GM12892 (cell line): ENCODE data around the gene MUC12. TPM values are rescaled to one million over a fixed set of nuclear protein-coding genes. Genes with fewer than 3 reads are reported as not detected.
"Not testable (repeated sequence)": the region's sequence is repeated elsewhere in the genome, so short reads cannot be mapped to it uniquely, and the experiment has no call there.

Experiments used
- DNase-seq: peaks from one replicate; pipeline ENCODE4 v3.0.0; 2011; ENCODE audit not compliant: insufficient read length
- FAIRE-seq: peaks from 2 replicates; lab custom pipeline; 2011; peaks lifted over from hg19 to GRCh38; lab: Jason Lieb, UNC
- POLR2A ChIP-seq: IDR thresholded peaks from 2 replicates; pipeline ENCODE4 v1.6.1; 2011; ENCODE audit warnings: low read depth, low read length, control low read depth
- POLR2AphosphoS5 ChIP-seq: IDR thresholded peaks from 2 replicates; pipeline ENCODE4 v1.6.1; 2011; ENCODE audit warnings: low read depth, low read length, control low read depth
- TAF1 ChIP-seq: IDR thresholded peaks from 2 replicates; pipeline ENCODE4 v1.6.1; 2011; ENCODE audit warnings: low read depth, mild to moderate bottlenecking, control low read depth, low read length, borderline replicate concordance
- polyA plus RNA-seq: library from polyadenylated mRNA; unstranded; fragments of >200 nt; gene quantifications from one replicate; pipeline ENCODE4 v1.2.1, GENCODE V29; 2012; ENCODE audit warnings: missing spikeins, inconsistent platforms; ENCODE audit not compliant: missing spikeins

MUC12 gene, protein sequence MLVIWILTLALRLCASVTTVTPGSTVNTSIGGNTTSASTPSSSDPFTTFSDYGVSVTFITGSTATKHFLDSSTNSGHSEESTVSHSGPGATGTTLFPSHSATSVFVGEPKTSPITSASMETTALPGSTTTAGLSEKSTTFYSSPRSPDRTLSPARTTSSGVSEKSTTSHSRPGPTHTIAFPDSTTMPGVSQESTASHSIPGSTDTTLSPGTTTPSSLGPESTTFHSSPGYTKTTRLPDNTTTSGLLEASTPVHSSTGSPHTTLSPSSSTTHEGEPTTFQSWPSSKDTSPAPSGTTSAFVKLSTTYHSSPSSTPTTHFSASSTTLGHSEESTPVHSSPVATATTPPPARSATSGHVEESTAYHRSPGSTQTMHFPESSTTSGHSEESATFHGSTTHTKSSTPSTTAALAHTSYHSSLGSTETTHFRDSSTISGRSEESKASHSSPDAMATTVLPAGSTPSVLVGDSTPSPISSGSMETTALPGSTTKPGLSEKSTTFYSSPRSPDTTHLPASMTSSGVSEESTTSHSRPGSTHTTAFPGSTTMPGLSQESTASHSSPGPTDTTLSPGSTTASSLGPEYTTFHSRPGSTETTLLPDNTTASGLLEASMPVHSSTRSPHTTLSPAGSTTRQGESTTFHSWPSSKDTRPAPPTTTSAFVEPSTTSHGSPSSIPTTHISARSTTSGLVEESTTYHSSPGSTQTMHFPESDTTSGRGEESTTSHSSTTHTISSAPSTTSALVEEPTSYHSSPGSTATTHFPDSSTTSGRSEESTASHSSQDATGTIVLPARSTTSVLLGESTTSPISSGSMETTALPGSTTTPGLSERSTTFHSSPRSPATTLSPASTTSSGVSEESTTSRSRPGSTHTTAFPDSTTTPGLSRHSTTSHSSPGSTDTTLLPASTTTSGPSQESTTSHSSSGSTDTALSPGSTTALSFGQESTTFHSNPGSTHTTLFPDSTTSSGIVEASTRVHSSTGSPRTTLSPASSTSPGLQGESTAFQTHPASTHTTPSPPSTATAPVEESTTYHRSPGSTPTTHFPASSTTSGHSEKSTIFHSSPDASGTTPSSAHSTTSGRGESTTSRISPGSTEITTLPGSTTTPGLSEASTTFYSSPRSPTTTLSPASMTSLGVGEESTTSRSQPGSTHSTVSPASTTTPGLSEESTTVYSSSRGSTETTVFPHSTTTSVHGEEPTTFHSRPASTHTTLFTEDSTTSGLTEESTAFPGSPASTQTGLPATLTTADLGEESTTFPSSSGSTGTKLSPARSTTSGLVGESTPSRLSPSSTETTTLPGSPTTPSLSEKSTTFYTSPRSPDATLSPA (N-terminal part only)
- 4.1 TPM for polyA plus RNA-seq

DNA sequence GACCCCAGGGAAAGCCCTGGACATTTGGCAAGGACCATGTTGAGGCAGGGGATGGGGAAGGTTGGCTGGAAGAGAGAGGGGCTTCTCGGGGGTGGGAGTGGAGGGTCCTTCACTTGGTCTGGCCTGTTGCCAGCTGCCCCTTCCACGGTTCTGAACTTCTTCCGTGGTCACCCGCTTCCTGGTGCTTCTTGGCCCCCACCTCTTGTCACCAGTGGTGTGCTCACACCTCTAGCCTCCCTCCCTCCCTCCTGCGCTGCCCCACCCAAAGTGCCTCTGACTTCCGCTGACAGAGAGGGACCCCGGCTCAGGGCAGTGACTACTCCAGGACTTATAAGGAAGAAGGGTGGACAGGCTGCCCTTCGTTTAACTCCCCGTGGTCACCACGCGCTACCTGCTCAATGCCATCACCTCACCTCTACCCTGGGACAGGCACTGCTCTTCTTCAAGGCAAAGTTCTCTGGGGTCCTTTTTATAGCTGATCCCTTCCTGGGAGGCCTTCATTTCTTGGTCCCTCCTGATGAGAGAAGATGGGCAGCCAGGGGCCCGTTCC is at the start of gene MUC12:
Gene MUC12, plus strand, starts transcription at position 500 of the 550 bp plus-strand sequence. CDS start 58 bp downstream, outside the sequence.
- TF ChIP-seq POLR2A (no peak), POLR2AphosphoS5 (no peak), TAF1 (no peak)
- FAIRE-seq: no peak
- DNase-seq: no peak

DNA sequence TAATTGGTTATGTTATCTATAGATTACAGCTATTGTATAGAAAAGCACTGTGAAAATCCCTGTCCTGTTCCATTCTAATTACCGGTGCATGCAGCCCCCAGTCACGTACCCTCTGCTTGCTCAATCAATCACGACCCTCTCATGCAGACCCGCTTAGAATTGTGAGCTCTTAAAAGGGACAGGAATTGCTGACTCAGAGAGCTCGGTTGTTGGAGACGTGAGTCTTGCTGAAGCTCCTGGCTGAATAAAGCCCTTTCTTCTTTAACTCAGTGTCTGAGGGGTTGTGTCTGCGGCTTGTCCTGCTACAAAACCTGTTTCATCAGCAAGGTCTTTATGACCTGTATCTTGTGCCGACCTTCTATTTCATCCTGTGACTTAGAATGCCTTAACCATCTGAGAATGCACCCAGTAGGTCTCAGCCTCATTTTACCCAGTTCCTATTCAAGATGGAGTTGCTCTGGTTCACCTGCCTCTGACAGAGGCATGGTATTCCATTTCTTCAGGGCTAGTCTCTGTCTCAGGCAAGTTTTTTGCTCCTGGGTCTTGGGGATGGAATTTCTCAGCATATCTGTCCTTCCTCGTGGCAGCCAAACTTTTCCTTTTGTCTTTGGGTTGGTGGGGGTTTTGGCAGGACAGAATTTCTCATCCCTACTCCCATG is 49.5 kb upstream of the MUC12 start:
- not testable (repeated sequence) for DNase-seq, FAIRE-seq

DNA sequence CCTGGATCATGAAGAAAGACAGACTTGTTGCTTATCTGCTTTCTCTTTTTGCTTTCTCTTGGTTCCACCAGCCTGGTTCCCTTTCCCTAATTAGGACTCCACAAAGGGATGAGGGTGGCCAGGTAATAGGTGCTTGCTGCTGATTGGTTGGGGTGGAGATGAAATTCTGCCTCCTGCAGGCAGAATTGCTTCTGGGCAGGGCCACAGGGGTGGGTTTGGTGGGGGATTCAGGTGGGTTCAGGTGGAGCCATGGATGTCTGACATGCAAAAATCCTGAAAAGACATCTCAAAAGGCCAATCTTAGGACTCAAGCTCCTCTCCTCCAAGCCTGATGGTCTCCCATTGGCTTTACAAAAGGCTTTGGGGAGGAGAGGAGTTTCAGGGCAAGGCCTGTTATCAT is 48.3 kb upstream of the MUC12 start:
- DNase-seq: no peak

DNA sequence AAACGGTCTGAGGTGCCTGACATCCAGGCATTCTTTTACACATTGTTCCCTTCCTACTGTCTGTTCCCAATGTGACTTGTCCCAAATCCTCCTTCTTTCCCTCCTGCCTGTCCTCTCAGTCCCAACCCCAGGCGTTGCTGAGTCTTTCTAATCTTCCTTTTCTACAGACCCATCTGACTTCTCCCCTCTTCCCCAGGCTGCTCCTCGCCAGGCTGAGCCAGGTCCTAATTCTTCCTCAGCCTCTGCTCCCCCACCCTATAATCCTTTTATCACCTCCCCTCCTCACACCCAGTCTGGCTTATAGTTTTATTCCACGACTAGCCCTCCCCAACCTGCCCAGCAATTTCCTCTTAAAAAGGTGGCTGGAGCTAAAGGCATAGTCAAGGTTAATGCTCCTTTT is 45.7 kb upstream of the MUC12 start:
- not testable (repeated sequence) for DNase-seq, FAIRE-seq

More for the DNA sequence above, 48.3 kb upstream of the MUC12 start:
- FAIRE-seq: no peak
- TF ChIP-seq POLR2A: no peak

DNA sequence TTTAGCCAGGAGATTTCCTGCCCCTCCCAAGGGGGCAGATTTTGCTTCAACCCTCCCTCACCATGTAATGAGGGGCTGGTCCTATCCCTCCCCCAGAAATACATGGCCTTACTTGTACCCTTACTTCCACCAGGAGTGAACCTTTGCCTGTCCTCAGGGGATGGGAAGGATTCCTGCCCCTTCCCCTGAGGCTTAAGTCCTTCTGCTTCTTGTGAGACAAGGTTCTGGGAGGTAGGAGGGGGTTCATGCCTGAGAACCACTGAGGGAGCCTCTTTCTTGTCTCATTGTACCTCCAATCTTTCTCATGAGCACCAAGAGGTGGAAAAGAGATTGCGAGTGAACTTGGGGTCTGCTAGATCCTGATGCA is 39.6 kb upstream of the MUC12 start:
- TF ChIP-seq TAF1 (no peak), POLR2A (no peak), POLR2AphosphoS5 (no peak)
- DNase-seq (no peak), FAIRE-seq (no peak)

DNA sequence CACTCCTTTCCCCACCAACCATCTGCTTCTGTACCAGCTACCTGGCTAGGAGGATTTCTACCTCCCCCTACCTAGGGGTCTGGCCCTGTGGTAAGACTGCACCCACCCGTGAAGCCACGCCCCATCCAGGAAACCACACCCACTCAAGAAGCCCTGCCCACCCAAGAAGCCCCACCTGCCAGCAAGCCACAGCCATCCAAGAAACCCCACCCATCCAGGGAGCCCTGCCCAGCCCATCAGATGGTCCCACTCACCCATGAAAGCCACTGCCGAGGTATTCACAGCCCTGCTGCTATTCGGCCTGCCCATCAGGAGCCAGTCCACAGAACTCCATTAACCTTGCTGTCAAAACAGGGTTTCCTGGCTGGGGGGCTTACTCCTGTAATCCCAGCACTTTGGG is 35.6 kb upstream of the MUC12 start:
- FAIRE-seq (no peak), DNase-seq (no peak)
- no peak for TF ChIP-seq POLR2A

DNA sequence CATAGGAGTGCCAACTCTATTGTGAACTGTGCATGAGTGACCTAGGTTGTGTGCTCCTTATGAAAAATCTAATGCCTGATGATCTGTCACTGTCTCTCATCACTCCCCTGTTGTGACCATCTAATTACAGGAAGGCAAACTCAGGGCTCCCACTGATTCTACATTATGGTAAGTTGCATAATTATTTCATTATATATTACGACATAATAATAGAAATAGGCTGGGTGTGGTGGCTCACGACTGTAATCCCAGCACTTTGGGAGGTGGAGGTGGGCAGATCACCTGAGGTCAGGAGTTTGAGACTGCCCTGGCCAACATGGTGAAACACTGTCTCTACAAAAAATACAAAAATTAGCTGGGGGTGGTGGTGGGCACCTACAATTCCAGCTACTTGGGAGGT is 34.0 kb upstream of the MUC12 start:
- not testable (repeated sequence) for DNase-seq, FAIRE-seq

DNA sequence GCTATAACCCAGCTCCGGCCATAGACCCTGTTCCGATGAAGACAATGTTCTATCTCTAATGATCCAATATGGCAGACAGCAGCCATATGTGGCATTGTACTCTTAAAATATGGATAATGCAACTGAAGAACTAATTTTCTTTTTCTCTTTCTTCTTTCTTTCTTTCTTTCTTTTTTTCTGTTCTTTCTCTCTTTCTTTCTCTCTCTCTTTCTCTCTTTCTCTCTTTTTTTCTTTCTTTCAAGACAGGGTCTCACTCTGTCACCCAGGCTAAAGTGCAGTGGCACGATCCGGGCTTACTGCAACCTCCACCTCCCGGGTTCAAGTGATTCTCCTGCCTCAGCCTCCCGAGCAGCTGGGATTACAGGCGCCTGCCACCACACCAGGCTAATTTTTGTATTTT is 33.2 kb upstream of the MUC12 start:
- DNase-seq, FAIRE-seq: not testable (repeated sequence)

DNA sequence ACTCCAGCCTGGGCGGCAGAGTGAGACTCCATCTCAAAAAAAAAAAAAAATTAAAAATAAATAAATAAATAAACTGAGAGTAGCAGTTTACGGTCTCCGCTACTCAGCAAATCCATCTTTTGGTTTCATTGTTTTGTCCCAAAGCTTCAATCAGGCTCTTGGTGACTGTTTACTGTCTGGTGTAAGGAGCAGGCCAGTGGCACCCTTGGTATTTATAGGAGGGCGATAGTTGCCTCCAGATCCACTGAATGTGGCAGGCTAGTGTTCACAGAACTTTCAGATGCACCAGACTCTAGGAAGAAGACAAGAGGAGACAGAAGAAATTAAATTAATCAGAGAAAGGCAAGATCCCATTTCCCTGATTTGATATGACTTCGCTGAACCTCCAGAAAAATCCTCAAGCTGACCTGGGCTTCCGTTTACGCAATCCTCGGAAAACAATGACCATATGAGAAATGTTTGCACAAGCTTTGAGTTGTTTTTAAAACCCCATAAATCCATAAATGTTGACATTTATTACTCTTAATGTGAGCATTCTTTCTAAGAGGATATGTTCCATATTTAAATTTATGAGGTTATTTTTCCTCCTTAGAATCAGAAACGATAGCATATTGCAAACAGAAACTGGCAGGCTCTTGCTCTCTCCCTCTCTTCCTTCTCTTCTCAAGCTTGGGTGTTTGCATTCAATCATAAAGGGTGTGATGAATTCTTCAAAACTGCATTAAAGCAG is 27.2 kb upstream of the MUC12 start:
- FAIRE-seq (no peak), DNase-seq (no peak)
- TF ChIP-seq POLR2A: no peak
- TF ChIP-seq POLR2AphosphoS5: no peak
- no peak for TF ChIP-seq TAF1

DNA sequence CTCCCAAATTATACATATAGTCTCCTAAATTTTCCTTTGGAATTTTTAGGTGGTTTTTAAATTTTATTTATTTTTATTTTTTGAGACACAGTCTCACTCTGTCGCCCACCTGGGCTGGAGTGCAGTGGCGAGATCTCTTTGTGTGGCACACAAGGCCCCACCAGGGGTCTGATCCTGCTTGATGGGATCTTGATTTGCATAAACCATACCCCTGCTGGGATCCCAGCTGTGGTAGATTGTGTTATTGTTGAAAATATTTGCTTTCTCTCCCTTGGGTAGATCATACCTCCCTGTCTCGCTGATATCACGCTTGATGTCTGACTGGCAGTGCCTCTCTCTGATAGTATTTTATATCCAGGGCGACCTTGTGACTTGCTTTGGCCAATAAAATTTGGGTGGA is 25.7 kb upstream of the MUC12 start:
- DNase-seq (no peak), FAIRE-seq (no peak)
- TF ChIP-seq TAF1: no peak

DNA sequence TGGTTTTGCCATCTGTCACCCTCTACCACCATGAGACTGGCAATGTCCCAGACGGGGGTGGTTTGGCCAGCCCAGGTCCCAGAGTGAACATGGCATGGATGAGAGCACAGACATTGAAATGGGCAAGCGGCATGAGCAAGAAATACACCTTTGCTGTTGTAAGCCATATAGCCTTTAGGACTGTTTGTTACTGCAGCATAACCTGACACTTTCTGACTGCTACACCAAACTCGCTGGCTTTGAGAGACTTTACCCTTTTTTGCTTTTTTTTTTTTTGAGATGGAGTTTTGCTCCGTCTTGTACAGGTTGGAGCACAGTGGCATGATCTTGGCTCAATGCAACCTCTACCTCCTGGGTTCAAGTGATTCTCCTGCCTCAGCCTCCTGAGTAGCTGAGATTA is 25.2 kb upstream of the MUC12 start:
- DNase-seq (no peak), FAIRE-seq (no peak)
- TF ChIP-seq TAF1 (no peak), POLR2A (no peak), POLR2AphosphoS5 (no peak)

DNA sequence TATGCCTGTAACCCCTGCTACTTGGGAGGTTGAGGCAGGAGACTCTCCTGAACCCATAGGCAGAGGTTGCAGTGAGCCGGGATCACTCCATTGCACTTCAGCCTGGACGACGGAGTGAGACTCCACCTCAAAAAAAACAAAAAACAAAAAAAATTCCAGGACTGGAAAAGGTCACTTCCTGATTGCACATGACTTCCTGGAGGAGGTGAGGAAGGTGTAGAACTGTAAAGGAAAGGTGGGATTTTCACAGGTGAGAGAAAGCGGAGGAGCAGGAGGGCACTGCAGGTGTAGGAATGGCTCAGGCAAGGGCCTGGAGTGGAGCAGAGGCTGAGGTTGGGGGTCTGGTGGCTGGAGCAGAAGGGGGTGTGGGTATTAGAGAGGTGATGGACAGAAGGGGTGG is 23.3 kb upstream of the MUC12 start:
- FAIRE-seq: no peak
- TF ChIP-seq POLR2AphosphoS5 (no peak), POLR2A (no peak), TAF1 (no peak)
- DNase-seq: no peak
